ENCODE measurements around the gene BIRC7.

The BIRC7 gene

GRCh38 chr20:63284544-63284949 lies 48.8 kb downstream of the BIRC7 start:
- no peak overlapping the region for H3K4me3 ChIP-seq (ENCODE audit: low read length)
- TF ChIP-seq, protein P1, sequence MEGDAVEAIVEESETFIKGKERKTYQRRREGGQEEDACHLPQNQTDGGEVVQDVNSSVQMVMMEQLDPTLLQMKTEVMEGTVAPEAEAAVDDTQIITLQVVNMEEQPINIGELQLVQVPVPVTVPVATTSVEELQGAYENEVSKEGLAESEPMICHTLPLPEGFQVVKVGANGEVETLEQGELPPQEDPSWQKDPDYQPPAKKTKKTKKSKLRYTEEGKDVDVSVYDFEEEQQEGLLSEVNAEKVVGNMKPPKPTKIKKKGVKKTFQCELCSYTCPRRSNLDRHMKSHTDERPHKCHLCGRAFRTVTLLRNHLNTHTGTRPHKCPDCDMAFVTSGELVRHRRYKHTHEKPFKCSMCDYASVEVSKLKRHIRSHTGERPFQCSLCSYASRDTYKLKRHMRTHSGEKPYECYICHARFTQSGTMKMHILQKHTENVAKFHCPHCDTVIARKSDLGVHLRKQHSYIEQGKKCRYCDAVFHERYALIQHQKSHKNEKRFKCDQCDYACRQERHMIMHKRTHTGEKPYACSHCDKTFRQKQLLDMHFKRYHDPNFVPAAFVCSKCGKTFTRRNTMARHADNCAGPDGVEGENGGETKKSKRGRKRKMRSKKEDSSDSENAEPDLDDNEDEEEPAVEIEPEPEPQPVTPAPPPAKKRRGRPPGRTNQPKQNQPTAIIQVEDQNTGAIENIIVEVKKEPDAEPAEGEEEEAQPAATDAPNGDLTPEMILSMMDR (IDR thresholded peaks at IDR 0.05; ENCODE audit: insufficient read depth, low read depth, low read length, missing control alignments), result no peak
- DNase-seq (ENCODE audit: low read depth), result no peak

DNA sequence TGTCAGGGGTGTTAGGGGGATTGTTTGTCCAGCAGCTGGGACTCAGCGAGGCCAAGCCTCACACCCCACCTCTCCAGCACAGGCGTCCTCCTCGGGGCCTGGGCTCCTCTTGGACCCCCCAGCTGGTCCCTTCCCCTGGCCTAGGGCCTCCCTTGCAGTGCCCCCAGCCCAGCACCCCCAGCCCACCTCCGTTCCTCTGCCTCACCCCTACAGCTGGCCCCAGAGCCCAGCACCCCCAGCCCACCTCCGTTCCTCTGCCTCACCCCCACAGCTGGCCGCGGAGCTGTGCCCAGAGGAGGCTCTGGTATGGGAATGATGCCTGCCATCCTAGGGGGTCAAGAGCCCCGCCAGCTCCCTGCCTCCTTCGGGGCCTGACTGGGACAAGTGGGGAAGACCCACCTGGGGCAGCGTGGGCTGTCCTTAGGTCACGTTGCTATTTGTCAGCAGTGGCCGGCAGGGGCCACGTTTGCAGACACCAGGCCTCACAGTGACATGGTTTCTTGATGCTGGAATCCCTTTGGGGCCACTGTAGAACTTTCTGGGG lies 49.3 kb downstream of the BIRC7 start:
- no peak overlapping the region for H3K4me3 ChIP-seq (ENCODE audit: low read length)
- DNase-seq (ENCODE audit: low read depth), result no peak
- TF ChIP-seq, protein P1 (IDR thresholded peaks at IDR 0.05; ENCODE audit: insufficient read depth, low read depth, low read length, missing control alignments), result no peak

GRCh38 chr20:63285636-63286615 lies 50.2 kb downstream of the BIRC7 start:
- no peak for DNase-seq (ENCODE audit: low read depth)
- H3K4me3 ChIP-seq (ENCODE audit: low read length), result no peak overlapping the region
- TF ChIP-seq, protein P1 (IDR thresholded peaks at IDR 0.05; ENCODE audit: insufficient read depth, low read depth, low read length, missing control alignments), result no peak

DNA sequence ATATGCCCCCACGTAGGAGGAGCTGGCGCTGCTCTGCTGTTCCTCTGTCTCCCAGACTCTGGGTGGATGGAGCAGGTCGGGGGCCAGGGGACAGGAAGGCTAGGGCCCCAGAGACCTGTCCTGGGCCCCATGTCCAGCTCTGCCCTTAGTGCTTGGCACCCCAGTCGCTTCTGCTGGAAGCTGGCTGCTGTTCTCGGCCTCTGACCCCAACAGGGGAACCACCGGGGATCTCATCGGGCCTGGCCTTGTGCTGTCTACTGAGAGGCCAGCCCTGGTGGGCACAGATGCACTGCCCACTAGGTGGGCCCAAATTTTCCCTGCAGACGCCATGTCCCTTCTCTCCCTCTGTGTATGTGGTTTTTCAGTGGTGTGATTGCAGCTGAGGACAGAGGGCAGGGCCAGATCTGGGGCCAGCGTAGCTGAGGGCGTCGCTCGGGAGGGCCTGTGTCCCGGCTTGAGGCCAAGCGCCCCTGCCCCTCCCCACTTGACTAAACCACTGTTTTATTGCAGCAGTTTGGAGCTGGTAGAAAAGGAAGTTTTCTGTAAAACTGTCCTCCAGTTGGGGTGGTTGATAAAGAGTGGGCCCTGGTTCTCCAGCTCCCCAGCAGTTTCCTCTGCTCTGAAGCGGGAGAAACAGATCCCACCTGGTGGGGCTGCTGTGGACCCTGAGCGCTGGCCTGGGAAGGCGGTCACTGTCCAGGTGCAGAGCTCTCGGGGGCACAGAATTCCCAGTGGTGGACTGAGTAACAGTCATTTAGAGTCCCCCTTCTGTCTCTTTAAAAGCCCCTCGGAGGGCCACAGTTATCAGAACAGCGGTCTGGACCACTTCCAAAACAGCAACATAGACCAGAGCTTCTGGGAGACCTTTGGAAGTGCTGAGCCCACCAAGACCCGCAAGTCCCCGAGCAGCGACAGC lies 51.3 kb downstream of the BIRC7 start:
- TF ChIP-seq, protein P1 (IDR thresholded peaks at IDR 0.05; ENCODE audit: insufficient read depth, low read depth, low read length, missing control alignments), result no peak
- H3K4me3 ChIP-seq (ENCODE audit: low read length), result no peak overlapping the region
- DNase-seq (ENCODE audit: low read depth), result no peak

GRCh38 chr20:63287697-63288580 lies 52.2 kb downstream of the BIRC7 start:
- no peak overlapping the region for H3K4me3 ChIP-seq (ENCODE audit: low read length)
- no peak for DNase-seq (ENCODE audit: low read depth)
- TF ChIP-seq, protein P1 (IDR thresholded peaks at IDR 0.05; ENCODE audit: insufficient read depth, low read depth, low read length, missing control alignments), result no peak

Measured in epithelial cell of esophagus (primary cell).